ENCODE measurements around the gene IQSEC1.

The IQSEC1 gene

GRCh38 chr3:13025778-13026518 is 47.3 kb downstream of the IQSEC1 start:
- no peak for DNase-seq

GRCh38 chr3:13025090-13025489 is 48.1 kb downstream of the IQSEC1 start:
- DNase-seq, result no peak

- DNase-seq, result peak; percentile 38
These were observed 48.5 kb downstream of the IQSEC1 start for GRCh38 chr3:13024765-13025065.

- no peak for DNase-seq
These were observed 49.1 kb downstream of the IQSEC1 start for GRCh38 chr3:13023971-13024764.

GRCh38 chr3:13023235-13023970 is 49.8 kb downstream of the IQSEC1 start:
- peak; percentile 45 for DNase-seq

GRCh38 chr3:13022348-13023234 is 50.6 kb downstream of the IQSEC1 start:
- peak; percentile 37 for DNase-seq

- peak; percentile 82 for DNase-seq
These were observed 51.8 kb downstream of the IQSEC1 start for GRCh38 chr3:13021141-13022114.

- DNase-seq, result no peak
These were observed 53.0 kb downstream of the IQSEC1 start for GRCh38 chr3:13020159-13020750.

- no peak for DNase-seq
These were observed 53.8 kb downstream of the IQSEC1 start for GRCh38 chr3:13019243-13020095.

GRCh38 chr3:13018561-13019242 is 54.5 kb downstream of the IQSEC1 start:
- no peak for DNase-seq

- DNase-seq, result peak; percentile 77
These were observed 55.2 kb downstream of the IQSEC1 start for GRCh38 chr3:13018043-13018451.

- no peak for DNase-seq
These were observed 55.7 kb downstream of the IQSEC1 start for GRCh38 chr3:13017361-13018042.

GRCh38 chr3:13016721-13017255 is 56.4 kb downstream of the IQSEC1 start:
- no peak for DNase-seq

GRCh38 chr3:13016083-13016720 is 57.0 kb downstream of the IQSEC1 start:
- DNase-seq, result peak; percentile 54

- DNase-seq, result peak; percentile 52
These were observed 57.7 kb downstream of the IQSEC1 start for GRCh38 chr3:13015286-13016082.

- DNase-seq, result no peak
These were observed 58.4 kb downstream of the IQSEC1 start for GRCh38 chr3:13014755-13015285.

All from NCI-H524 treated with DMSO at 0.1 percent for 48 hours (cell line).